Measurements from ENCODE around the gene DDX10.

Gene DDX10

GRCh38 chr11:108662700-108663099, 2.2 kb upstream of the DDX10 start:
- DNase-seq, result no peak

GRCh38 chr11:108663154-108663877, 1.6 kb upstream of the DDX10 start:
- DNase-seq, result no peak

- DNase-seq, result no peak
Measured at GRCh38 chr11:108666373-108666772, 1.5 kb downstream of the DDX10 start.

GRCh38 chr11:108669286-108669685, 4.4 kb downstream of the DDX10 start:
- DNase-seq, result no peak

GRCh38 chr11:108669711-108670110, 4.8 kb downstream of the DDX10 start:
- DNase-seq, result no peak

GRCh38 chr11:108670451-108670850, 5.6 kb downstream of the DDX10 start:
- no peak for DNase-seq

- DNase-seq, result no peak
Measured at GRCh38 chr11:108672113-108672512, 7.2 kb downstream of the DDX10 start.

- no peak for DNase-seq
Measured at GRCh38 chr11:108672786-108673185, 7.9 kb downstream of the DDX10 start.

GRCh38 chr11:108679045-108679444, 14.2 kb downstream of the DDX10 start:
- DNase-seq, result no peak

- no peak for DNase-seq
Measured at GRCh38 chr11:108680271-108680670, 15.4 kb downstream of the DDX10 start.

- DNase-seq, result no peak
Measured at GRCh38 chr11:108685419-108686130, 20.7 kb downstream of the DDX10 start.

GRCh38 chr11:108693852-108694251, 29.0 kb downstream of the DDX10 start:
- no peak for DNase-seq

GRCh38 chr11:108694846-108695245, 30.0 kb downstream of the DDX10 start:
- no peak for DNase-seq

GRCh38 chr11:108697872-108698473, 33.1 kb downstream of the DDX10 start:
- peak; percentile 0 for DNase-seq

GRCh38 chr11:108698844-108699642, 34.2 kb downstream of the DDX10 start:
- DNase-seq, result no peak

GRCh38 chr11:108703916-108704315, 39.0 kb downstream of the DDX10 start:
- no peak for DNase-seq

- DNase-seq, result no peak
Measured at GRCh38 chr11:108705061-108705460, 40.2 kb downstream of the DDX10 start.

- DNase-seq, result no peak
Measured at GRCh38 chr11:108708173-108708572, 43.3 kb downstream of the DDX10 start.

GRCh38 chr11:108709741-108710140, 44.9 kb downstream of the DDX10 start:
- DNase-seq, result no peak

GRCh38 chr11:108713076-108713790, 48.4 kb downstream of the DDX10 start:
- DNase-seq, result no peak

GRCh38 chr11:108715239-108715638, 50.4 kb downstream of the DDX10 start:
- DNase-seq, result no peak

- DNase-seq, result no peak
Measured at GRCh38 chr11:108718466-108718865, 53.6 kb downstream of the DDX10 start.

Measured in DMS 273 treated with DMSO at 0.1 percent for 48 hours (cell line).